Tibial nerve (tissue), 4 donors: ENCODE data around the gene LEF1.

ENCODE experiments used
- CTCF ChIP-seq, 5 experiments: fragments of 200-600 bp in 3 of 5; fragments of 450-650 bp in 2 of 5; sonication (generic) in 3 of 5; IDR thresholded peaks; one replicate each; pipeline ENCODE4 v1.5.1; 2016 to 2019; ENCODE audit warnings: antibody characterized with exemption in 5 of 5, mild to moderate bottlenecking in 3 of 5, moderate library complexity in 2 of 5
- EP300 ChIP-seq, 2 donors: sonication (generic); formaldehyde crosslinking; IDR thresholded peaks; one replicate each; pipeline ENCODE4 v1.6.1; 2017; ENCODE audit warnings: antibody characterized with exemption in 2 of 2, mild to moderate bottlenecking in 1 of 2
- POLR2A ChIP-seq, 2 donors: fragments of 450-650 bp; IDR thresholded peaks; one replicate each; pipeline ENCODE4 v1.6.1; 2017; ENCODE audit warnings: antibody characterized with exemption in 2 of 2, mild to moderate bottlenecking in 2 of 2, moderate library complexity in 2 of 2

- TF ChIP-seq CTCF (IDR thresholded peaks at IDR 0.05) (no peak), POLR2A (IDR thresholded peaks at IDR 0.05) (no peak), EP300 (IDR thresholded peaks at IDR 0.05) (no peak)
Measured at GRCh38 chr4:108001540-108002135, 167.1 kb downstream of the LEF1 start.
